WTC11 (cell line): ENCODE results near the gene GDA. TPM values are rescaled to one million over a fixed set of nuclear protein-coding genes. Genes with fewer than 3 reads are reported as not detected.

Source experiments
- E2F5 ChIP-seq: sonication (generic); formaldehyde crosslinking; IDR thresholded peaks from 2 replicates; pipeline ENCODE4 v1.8.1; 2022; ENCODE audit warnings: mild to moderate bottlenecking, moderate library complexity, missing genetic modification reagents
- ESRRA ChIP-seq: sonication (generic); formaldehyde crosslinking; IDR thresholded peaks from 2 replicates; pipeline ENCODE4 v1.8.1; 2022; ENCODE audit warnings: mild to moderate bottlenecking, missing genetic modification reagents, borderline replicate concordance
- FOXK1 ChIP-seq: sonication (generic); formaldehyde crosslinking; IDR thresholded peaks from 2 replicates; pipeline ENCODE4 v1.8.0; 2022; ENCODE audit warnings: mild to moderate bottlenecking, moderate library complexity, missing genetic modification reagents
- FOXP1 ChIP-seq: sonication (generic); formaldehyde crosslinking; IDR thresholded peaks from 2 replicates; pipeline ENCODE4 v1.8.0; 2022; ENCODE audit warnings: missing genetic modification reagents, mild to moderate bottlenecking, moderate library complexity, borderline replicate concordance
- FOXP4 ChIP-seq: sonication (generic); formaldehyde crosslinking; IDR thresholded peaks from 2 replicates; pipeline ENCODE4 v1.8.0; 2022; ENCODE audit warnings: mild to moderate bottlenecking, missing genetic modification reagents
- HMGA2 ChIP-seq: fragments of 250-450 bp; sonication (Bioruptor Pico); IDR thresholded peaks from 2 replicates; pipeline ENCODE4 v1.4.0; 2021; ENCODE audit warnings: mild to moderate bottlenecking, moderate library complexity
- IRF2 ChIP-seq: sonication (generic); formaldehyde crosslinking; IDR thresholded peaks from 2 replicates; pipeline ENCODE4 v1.8.0; 2022; ENCODE audit warnings: low read depth, missing genetic modification reagents, borderline replicate concordance
- MXD4 ChIP-seq: fragments of 250-450 bp; sonication (Bioruptor Pico); IDR thresholded peaks from 2 replicates; pipeline ENCODE4 v1.8.0; 2021; ENCODE audit warnings: mild to moderate bottlenecking, moderate library complexity, borderline replicate concordance
- NR3C1 ChIP-seq: sonication (generic); formaldehyde crosslinking; conservative IDR thresholded peaks from 2 replicates; pipeline ENCODE4 v1.8.1; 2023; ENCODE audit warnings: low read depth, mild to moderate bottlenecking, missing genetic modification reagents
- PRRX2 ChIP-seq: fragments of 250-450 bp; sonication (Bioruptor Pico); IDR thresholded peaks from 2 replicates; pipeline ENCODE4 v1.8.0; 2021; ENCODE audit warnings: mild to moderate bottlenecking
- RORB ChIP-seq: fragments of 250-450 bp; sonication (Bioruptor Pico); IDR thresholded peaks from 2 replicates; pipeline ENCODE4 v1.9.0; 2021; ENCODE audit warnings: mild to moderate bottlenecking
- TEAD1 ChIP-seq: sonication (generic); formaldehyde crosslinking; IDR thresholded peaks from 2 replicates; pipeline ENCODE4 v1.8.0; 2022; ENCODE audit warnings: mild to moderate bottlenecking, missing genetic modification reagents
- ZBTB21 ChIP-seq: sonication (generic); formaldehyde crosslinking; IDR thresholded peaks from 2 replicates; pipeline ENCODE4 v1.8.1; 2023; ENCODE audit warnings: mild to moderate bottlenecking, missing genetic modification reagents, borderline replicate concordance
- ZMAT4 ChIP-seq: fragments of 250-450 bp; sonication (Bioruptor Pico); IDR thresholded peaks from 2 replicates; pipeline ENCODE4 v1.9.0; 2021; ENCODE audit warnings: mild to moderate bottlenecking
- ZNF121 ChIP-seq: sonication (generic); formaldehyde crosslinking; IDR thresholded peaks from 2 replicates; pipeline ENCODE4 v1.8.0; 2023; ENCODE audit warnings: missing genetic modification reagents
- ZNF425 ChIP-seq: fragments of 250-450 bp; sonication (Bioruptor Pico); conservative IDR thresholded peaks from 2 replicates; pipeline ENCODE4 v1.9.0; 2021; ENCODE audit warnings: mild to moderate bottlenecking
- total RNA-seq: library from RNA; stranded (reverse); gene quantifications from 3 replicates; pipeline ENCODE4 v1.2.3, GENCODE V29; 2021
- TF ChIP-seq, protein P1 (sequence below): sonication (generic); formaldehyde crosslinking; IDR thresholded peaks from 2 replicates; pipeline ENCODE4 v1.8.1; 2022; ENCODE audit warnings: low read depth, missing genetic modification reagents, borderline replicate concordance
- TF ChIP-seq, protein P2 (sequence below): fragments of 200-600 bp; IDR thresholded peaks from 2 replicates; pipeline ENCODE4 v1.8.0; 2022; ENCODE audit warnings: antibody characterized with exemption
- TF ChIP-seq, protein P3 (sequence below): sonication (generic); formaldehyde crosslinking; IDR thresholded peaks from 2 replicates; pipeline ENCODE4 v1.8.1; 2023; ENCODE audit warnings: mild to moderate bottlenecking, moderate library complexity, missing genetic modification reagents
- TF ChIP-seq, protein P4 (sequence below): sonication (generic); formaldehyde crosslinking; conservative IDR thresholded peaks from 2 replicates; pipeline ENCODE4 v1.8.1; 2022; ENCODE audit warnings: mild to moderate bottlenecking, missing genetic modification reagents
- TF ChIP-seq, protein P5 (sequence below): sonication (generic); formaldehyde crosslinking; IDR thresholded peaks from 2 replicates; pipeline ENCODE4 v1.8.1; 2023; ENCODE audit warnings: mild to moderate bottlenecking, missing genetic modification reagents, moderate library complexity

The GDA gene
- total RNA-seq, 1 experiment from 2014 or later = 0.68 TPM

DNA sequence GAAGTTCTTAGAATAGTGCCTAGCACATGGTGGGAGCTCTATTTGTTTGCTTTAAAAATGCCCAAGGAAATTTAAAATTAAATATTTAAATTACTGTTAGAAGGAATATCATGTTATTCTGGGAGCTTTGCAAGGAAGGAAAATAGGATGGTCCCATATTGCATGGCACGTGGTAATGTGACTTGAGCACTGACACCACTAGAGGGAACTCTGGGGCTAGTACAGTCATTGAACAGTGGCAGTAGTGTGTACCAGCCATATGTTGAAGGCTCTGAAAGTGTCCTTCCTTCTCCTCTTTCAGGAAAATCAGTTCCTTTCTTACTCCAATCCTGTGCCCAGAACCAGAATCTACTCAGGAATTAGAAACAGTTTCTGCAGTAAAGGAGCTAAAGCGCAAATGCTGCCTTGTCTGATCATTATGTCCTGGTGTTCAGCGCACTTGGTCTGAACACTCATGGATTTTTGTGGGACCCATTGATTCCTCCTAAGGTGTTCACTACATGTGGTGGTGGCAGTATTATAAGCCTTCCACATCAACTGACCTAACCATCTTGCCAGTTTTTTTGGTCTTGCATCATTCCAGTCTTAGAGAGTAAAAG lies 54.1 kb downstream of the GDA start (continued):
- TF ChIP-seq RORB (CRISPR knock-in tag) = no peak
- TF ChIP-seq FOXP4 = no peak
- TF ChIP-seq, protein P1, sequence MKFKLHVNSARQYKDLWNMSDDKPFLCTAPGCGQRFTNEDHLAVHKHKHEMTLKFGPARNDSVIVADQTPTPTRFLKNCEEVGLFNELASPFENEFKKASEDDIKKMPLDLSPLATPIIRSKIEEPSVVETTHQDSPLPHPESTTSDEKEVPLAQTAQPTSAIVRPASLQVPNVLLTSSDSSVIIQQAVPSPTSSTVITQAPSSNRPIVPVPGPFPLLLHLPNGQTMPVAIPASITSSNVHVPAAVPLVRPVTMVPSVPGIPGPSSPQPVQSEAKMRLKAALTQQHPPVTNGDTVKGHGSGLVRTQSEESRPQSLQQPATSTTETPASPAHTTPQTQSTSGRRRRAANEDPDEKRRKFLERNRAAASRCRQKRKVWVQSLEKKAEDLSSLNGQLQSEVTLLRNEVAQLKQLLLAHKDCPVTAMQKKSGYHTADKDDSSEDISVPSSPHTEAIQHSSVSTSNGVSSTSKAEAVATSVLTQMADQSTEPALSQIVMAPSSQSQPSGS (CRISPR knock-in tag) = no peak
- no peak for TF ChIP-seq PRRX2 (CRISPR knock-in tag)
- no peak for TF ChIP-seq ZMAT4
- no peak for TF ChIP-seq NR3C1 (CRISPR knock-in tag)
- TF ChIP-seq, protein P2, sequence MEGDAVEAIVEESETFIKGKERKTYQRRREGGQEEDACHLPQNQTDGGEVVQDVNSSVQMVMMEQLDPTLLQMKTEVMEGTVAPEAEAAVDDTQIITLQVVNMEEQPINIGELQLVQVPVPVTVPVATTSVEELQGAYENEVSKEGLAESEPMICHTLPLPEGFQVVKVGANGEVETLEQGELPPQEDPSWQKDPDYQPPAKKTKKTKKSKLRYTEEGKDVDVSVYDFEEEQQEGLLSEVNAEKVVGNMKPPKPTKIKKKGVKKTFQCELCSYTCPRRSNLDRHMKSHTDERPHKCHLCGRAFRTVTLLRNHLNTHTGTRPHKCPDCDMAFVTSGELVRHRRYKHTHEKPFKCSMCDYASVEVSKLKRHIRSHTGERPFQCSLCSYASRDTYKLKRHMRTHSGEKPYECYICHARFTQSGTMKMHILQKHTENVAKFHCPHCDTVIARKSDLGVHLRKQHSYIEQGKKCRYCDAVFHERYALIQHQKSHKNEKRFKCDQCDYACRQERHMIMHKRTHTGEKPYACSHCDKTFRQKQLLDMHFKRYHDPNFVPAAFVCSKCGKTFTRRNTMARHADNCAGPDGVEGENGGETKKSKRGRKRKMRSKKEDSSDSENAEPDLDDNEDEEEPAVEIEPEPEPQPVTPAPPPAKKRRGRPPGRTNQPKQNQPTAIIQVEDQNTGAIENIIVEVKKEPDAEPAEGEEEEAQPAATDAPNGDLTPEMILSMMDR = 0 out of 2 replicates have a peak, but pooled peaks have one; percentile 22
- TF ChIP-seq, protein P3, sequence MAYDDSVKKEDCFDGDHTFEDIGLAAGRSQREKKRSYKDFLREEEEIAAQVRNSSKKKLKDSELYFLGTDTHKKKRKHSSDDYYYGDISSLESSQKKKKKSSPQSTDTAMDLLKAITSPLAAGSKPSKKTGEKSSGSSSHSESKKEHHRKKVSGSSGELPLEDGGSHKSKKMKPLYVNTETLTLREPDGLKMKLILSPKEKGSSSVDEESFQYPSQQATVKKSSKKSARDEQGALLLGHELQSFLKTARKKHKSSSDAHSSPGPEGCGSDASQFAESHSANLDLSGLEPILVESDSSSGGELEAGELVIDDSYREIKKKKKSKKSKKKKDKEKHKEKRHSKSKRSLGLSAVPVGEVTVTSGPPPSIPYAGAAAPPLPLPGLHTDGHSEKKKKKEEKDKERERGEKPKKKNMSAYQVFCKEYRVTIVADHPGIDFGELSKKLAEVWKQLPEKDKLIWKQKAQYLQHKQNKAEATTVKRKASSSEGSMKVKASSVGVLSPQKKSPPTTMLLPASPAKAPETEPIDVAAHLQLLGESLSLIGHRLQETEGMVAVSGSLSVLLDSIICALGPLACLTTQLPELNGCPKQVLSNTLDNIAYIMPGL = no peak
- TF ChIP-seq IRF2 (CRISPR knock-in tag) = no peak
- TF ChIP-seq ZBTB21 = no peak
- no peak for TF ChIP-seq ESRRA (CRISPR knock-in tag)
- TF ChIP-seq, protein P4, sequence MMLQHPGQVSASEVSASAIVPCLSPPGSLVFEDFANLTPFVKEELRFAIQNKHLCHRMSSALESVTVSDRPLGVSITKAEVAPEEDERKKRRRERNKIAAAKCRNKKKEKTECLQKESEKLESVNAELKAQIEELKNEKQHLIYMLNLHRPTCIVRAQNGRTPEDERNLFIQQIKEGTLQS (CRISPR knock-in tag) = no peak
- no peak for TF ChIP-seq FOXK1 (CRISPR knock-in tag)
- TF ChIP-seq E2F5 (CRISPR knock-in tag) = no peak
- TF ChIP-seq ZNF121 (CRISPR knock-in tag) = peak; percentile 87
- TF ChIP-seq, protein P5, sequence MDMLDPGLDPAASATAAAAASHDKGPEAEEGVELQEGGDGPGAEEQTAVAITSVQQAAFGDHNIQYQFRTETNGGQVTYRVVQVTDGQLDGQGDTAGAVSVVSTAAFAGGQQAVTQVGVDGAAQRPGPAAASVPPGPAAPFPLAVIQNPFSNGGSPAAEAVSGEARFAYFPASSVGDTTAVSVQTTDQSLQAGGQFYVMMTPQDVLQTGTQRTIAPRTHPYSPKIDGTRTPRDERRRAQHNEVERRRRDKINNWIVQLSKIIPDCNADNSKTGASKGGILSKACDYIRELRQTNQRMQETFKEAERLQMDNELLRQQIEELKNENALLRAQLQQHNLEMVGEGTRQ = peak; percentile 54; the same call in 1 of the 2 replicates
- no peak for TF ChIP-seq TEAD1 (CRISPR knock-in tag)
- TF ChIP-seq ZNF425 (CRISPR knock-in tag) = no peak
- TF ChIP-seq HMGA2 (CRISPR knock-in tag) = no peak
- TF ChIP-seq FOXP1 (CRISPR knock-in tag) = no peak
- TF ChIP-seq MXD4 (CRISPR knock-in tag) = no peak
- TF ChIP-seq, all 79 proteins: peak for 4
